Measurements from ENCODE around the gene OR5AU1. TPM values are rescaled to one million over a fixed set of nuclear protein-coding genes. Genes with fewer than 3 reads are reported as not detected.

The OR5AU1 gene
- polyA plus RNA-seq (2011; rRNA removed) (not detected in 2 replicates), polyA minus RNA-seq (2011; rRNA and poly(A)+ RNA removed) (not detected in 2 replicates)

DNA sequence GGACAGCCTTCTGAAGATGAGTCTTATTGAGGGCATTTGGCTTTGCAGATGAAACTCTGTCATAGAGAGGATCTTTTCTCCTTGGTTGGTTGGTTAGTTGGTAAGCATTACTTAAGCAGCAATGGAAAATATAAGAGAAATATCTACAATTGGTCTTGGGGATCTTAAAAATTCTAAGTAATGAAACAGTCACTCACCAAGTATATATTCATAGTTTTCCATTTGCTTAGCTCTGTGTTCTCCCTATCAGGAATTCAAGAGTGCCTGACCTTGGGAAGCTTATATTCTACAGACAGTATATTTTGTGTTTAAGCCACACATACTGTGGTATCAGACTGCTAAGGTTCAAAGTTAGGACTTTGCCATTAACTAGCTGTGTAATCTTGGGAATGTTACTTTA lies at the start of gene OR5AU1:
TSS of gene OR5AU1 (minus strand) at position 101 of the 400 bp plus-strand sequence. CDS start 191 bp downstream, outside the sequence.
- no peak for DNase-seq (ENCODE audit: low read depth, low spot score)
- no peaks in the 10 kb centered on the region for H3K9me3 ChIP-seq (ENCODE audit: control insufficient read depth, insufficient read depth, low read length)
- H3K4me3 ChIP-seq (ENCODE audit: low read depth, low read length): no peak within 1 kb of the TSS
- POLR2A ChIA-PET: no interaction called here
- peaks cover 2% of the 10 kb centered on the region for H3K27me3 ChIP-seq (ENCODE audit: control insufficient read depth, insufficient read depth, low read length)
- H3K27ac ChIP-seq (ENCODE audit: low read depth, low read length): no peak within 1 kb of the TSS
- TF ChIP-seq, protein P1, sequence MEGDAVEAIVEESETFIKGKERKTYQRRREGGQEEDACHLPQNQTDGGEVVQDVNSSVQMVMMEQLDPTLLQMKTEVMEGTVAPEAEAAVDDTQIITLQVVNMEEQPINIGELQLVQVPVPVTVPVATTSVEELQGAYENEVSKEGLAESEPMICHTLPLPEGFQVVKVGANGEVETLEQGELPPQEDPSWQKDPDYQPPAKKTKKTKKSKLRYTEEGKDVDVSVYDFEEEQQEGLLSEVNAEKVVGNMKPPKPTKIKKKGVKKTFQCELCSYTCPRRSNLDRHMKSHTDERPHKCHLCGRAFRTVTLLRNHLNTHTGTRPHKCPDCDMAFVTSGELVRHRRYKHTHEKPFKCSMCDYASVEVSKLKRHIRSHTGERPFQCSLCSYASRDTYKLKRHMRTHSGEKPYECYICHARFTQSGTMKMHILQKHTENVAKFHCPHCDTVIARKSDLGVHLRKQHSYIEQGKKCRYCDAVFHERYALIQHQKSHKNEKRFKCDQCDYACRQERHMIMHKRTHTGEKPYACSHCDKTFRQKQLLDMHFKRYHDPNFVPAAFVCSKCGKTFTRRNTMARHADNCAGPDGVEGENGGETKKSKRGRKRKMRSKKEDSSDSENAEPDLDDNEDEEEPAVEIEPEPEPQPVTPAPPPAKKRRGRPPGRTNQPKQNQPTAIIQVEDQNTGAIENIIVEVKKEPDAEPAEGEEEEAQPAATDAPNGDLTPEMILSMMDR (IDR thresholded peaks at IDR 0.05; ENCODE audit: low read depth, low read length): no peak
- CTCF ChIA-PET: interaction anchor here (2.4 kb wide), 1 partner anchor 20 kb away, joined by 8 read pairs; no protein-coding TSS in a partner anchor

DNA sequence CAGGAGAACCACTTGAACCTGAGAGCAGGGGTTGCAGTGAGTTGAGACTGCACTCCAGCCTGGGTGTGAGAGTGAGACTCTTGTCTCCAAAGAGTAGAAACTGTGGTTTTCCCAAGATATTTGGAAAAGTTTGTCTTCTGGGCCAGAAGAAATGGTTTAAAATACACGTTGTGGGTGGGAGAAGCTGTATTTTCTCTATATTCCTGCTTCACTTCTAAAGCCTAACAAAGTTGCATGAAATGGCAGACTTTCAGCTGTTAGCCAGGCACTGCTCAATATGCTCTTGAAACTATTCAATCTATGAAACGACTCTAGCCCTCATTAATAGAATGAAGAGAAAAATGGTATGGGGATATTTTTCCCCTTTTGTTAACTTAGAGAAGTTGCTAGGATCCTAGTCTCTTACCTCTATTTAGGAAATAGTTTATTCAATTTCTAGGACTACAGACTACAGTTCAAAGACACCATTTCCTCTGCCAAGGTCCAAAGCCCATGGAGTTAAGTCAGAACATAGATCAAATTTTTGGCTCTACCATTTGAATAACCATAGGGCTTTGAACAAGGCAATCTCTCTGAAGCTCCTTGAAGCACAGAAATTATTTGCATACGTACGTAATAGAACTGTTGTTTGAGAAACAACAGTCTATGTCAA lies 49.3 kb upstream of the OR5AU1 start:
- no peak for DNase-seq (ENCODE audit: low read depth, low spot score)
- no peak overlapping the region for H3K27ac ChIP-seq (ENCODE audit: low read depth, low read length)
- no peaks in the 10 kb centered on the region for H3K27me3 ChIP-seq (ENCODE audit: control insufficient read depth, insufficient read depth, low read length)
- TF ChIP-seq, protein P1 (IDR thresholded peaks at IDR 0.05; ENCODE audit: low read depth, low read length): no peak
- no peaks in the 10 kb centered on the region for H3K9me3 ChIP-seq (ENCODE audit: control insufficient read depth, insufficient read depth, low read length)
- no peak overlapping the region for H3K4me3 ChIP-seq (ENCODE audit: low read depth, low read length)
- POLR2A ChIA-PET: no interaction called here
- CTCF ChIA-PET: no interaction called here

DNA sequence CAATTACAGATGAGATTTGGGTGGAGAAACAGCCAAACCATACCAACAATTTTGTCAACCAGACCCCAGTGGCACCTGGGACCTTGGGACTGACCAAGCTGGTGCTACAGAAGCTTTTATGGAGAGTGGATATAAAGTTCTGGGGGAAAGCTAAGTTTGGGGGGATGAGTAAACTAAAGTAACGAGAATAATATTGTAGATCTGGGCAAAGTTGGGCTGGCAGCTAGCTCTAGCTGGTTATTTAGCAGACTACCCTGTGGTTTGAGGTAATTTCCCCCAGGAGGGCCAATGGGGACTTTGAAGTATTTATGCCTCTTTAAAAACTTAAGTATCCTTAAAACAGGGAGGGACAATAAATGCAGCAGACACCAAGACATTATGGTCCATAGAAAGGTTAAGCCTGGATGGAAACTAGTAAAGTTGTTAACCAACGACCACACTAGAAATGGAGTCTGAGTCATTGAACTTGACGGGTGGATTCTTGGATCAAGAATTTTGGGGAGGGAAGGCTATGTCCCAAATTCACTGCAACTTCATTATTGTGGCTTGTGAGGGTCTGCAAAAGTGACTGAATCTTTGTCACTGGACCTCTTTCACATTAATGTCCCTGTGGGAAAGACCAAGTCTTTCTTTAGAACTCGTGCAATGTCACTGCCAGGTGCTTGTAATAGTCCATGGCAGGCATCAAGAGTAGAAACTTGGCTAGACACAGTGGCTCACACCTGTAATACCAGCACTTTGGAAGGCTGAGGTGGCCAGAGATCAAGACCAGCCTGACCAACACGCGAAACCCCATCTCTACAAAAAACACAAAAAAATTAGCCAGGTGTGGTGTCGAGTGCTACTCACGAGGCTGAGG lies 48.5 kb upstream of the OR5AU1 start:
- DNase-seq (ENCODE audit: low read depth, low spot score): no peak
- POLR2A ChIA-PET: no interaction called here
- Histone ChIP-seq H3K27ac (ENCODE audit: low read depth, low read length) (no peak overlapping the region), H3K4me3 (ENCODE audit: low read depth, low read length) (no peak overlapping the region), H3K9me3 (ENCODE audit: control insufficient read depth, insufficient read depth, low read length) (no peaks in the 10 kb centered on the region), H3K27me3 (ENCODE audit: control insufficient read depth, insufficient read depth, low read length) (no peaks in the 10 kb centered on the region)
- TF ChIP-seq, protein P1 (IDR thresholded peaks at IDR 0.05; ENCODE audit: low read depth, low read length): no peak
- CTCF ChIA-PET: interaction anchor here (0.5 kb wide), 1 partner anchor 133 kb away, joined by 5 read pairs; no protein-coding TSS in a partner anchor

DNA sequence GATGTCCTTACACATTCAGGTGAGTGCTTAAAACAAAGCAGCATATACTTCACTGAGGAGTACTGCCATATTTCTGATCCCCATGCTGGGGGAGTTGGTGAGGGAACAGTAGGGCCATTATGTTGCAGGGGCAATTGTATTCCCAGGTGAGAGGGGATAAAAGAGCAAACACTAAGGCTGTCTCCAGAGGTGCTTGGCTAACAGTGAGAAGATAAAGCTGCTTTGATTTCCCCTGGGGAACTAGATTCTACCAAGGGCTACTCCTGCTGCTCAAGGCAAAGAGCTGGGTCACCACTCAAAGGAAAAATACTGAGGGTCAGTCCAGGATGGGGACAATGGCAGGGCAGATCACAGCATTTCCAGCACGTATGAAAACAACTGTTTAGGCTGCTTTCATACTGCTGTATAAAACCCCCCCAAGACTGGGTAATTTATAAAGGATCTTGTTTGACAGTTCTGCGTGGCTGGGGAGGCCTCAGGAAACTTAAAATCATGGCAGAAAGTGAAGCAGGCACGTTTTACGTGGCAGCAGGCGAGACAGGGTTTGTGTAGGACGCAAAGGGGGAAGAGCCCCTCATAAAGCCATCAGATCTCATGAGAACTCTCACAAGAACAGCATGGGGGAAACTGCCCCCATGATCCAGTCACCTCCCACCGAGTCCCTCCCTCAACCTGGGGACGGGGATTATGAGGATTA lies 47.8 kb upstream of the OR5AU1 start:
- ChIA-PET CTCF (interaction anchor here (0.5 kb wide), 1 partner anchor 132 kb away, joined by 5 read pairs; no protein-coding TSS in a partner anchor), POLR2A (interaction anchor here (0.6 kb wide), 1 partner anchor 9 kb away, joined by 5 read pairs; no protein-coding TSS in a partner anchor)
- Histone ChIP-seq H3K27me3 (ENCODE audit: control insufficient read depth, insufficient read depth, low read length) (no peaks in the 10 kb centered on the region), H3K9me3 (ENCODE audit: control insufficient read depth, insufficient read depth, low read length) (no peaks in the 10 kb centered on the region), H3K4me3 (ENCODE audit: low read depth, low read length) (no peak overlapping the region), H3K27ac (ENCODE audit: low read depth, low read length) (no peak overlapping the region)
- TF ChIP-seq, protein P1 (IDR thresholded peaks at IDR 0.05; ENCODE audit: low read depth, low read length): no peak
- no peak for DNase-seq (ENCODE audit: low read depth, low spot score)
